Trophoblast cell (in vitro differentiated cells and primary cell): ENCODE measurements around the gene GEMIN5.
A peak's percentile ranks its signal among the peaks of the same experiment; 100 is the strongest.

ENCODE experiments used
- DNase-seq, 2 donors: peaks; one replicate each; pipeline ENCODE4 v3.0.0-alpha.2; 2016
- H2AFZ ChIP-seq: 2 replicates; pipeline ENCODE4 v1.6.1; 2013; ENCODE audit warnings: low read length, moderate library complexity, mild to moderate bottlenecking; ENCODE audit not compliant: insufficient read depth, poor library complexity
- H2AK5ac ChIP-seq: 2 replicates; pipeline ENCODE4 v1.6.1; 2013; ENCODE audit warnings: mild to moderate bottlenecking, low read length
- H2BK120ac ChIP-seq: 2 replicates; pipeline ENCODE4 v1.6.1; 2013; ENCODE audit warnings: low read length, mild to moderate bottlenecking, moderate library complexity; ENCODE audit not compliant: insufficient read depth, poor library complexity
- H2BK12ac ChIP-seq: 2 replicates; pipeline ENCODE4 v1.6.1; 2013; ENCODE audit warnings: mild to moderate bottlenecking, low read length, moderate library complexity
- H2BK5ac ChIP-seq: 2 replicates; pipeline ENCODE4 v1.6.1; 2013; ENCODE audit warnings: low read length, low read depth, moderate library complexity, mild to moderate bottlenecking; ENCODE audit not compliant: poor library complexity
- H3K14ac ChIP-seq: 2 replicates; pipeline ENCODE4 v1.6.1; 2013; ENCODE audit warnings: mild to moderate bottlenecking, low read length
- H3K18ac ChIP-seq: 2 replicates; pipeline ENCODE4 v1.6.1; 2013; ENCODE audit warnings: mild to moderate bottlenecking, low read length
- H3K23ac ChIP-seq: 2 replicates; pipeline ENCODE4 v1.6.1; 2013; ENCODE audit warnings: low read length
- H3K27ac ChIP-seq: 2 replicates; pipeline ENCODE4 v1.5.1; 2013; ENCODE audit warnings: low read depth, mild to moderate bottlenecking, inconsistent platforms, low read length, moderate library complexity
- H3K27me3 ChIP-seq: 2 replicates; pipeline ENCODE4 v1.6.1; 2013; ENCODE audit warnings: inconsistent platforms, mild to moderate bottlenecking, low read length, moderate library complexity; ENCODE audit not compliant: insufficient read depth
- H3K36me3 ChIP-seq, 2 experiments: 1 replicate in 1 of 2; 2 replicates in 1 of 2; pipeline ENCODE4 v1.6.1; 2013; ENCODE audit warnings: low read length in 2 of 2, mild to moderate bottlenecking in 2 of 2, moderate library complexity in 1 of 2; ENCODE audit not compliant: insufficient read depth in 2 of 2, control insufficient read depth in 1 of 2
- H3K4ac ChIP-seq: 2 replicates; pipeline ENCODE4 v1.6.1; 2013; ENCODE audit warnings: low read depth, mild to moderate bottlenecking, low read length, moderate library complexity
- H3K4me1 ChIP-seq, 2 experiments: 1 replicate in 1 of 2; 2 replicates in 1 of 2; pipeline ENCODE4 v1.6.1; 2013; ENCODE audit warnings: low read length in 2 of 2, mild to moderate bottlenecking in 2 of 2, moderate library complexity in 1 of 2; ENCODE audit not compliant: insufficient read depth in 2 of 2, control insufficient read depth in 1 of 2
- H3K4me2 ChIP-seq: 2 replicates; pipeline ENCODE4 v1.6.1; 2013; ENCODE audit warnings: inconsistent platforms, mild to moderate bottlenecking, low read length, moderate library complexity
- H3K4me3 ChIP-seq: 2 replicates; pipeline ENCODE4 v1.5.1; 2013; ENCODE audit warnings: mild to moderate bottlenecking, low read depth, low read length, inconsistent platforms
- H3K79me1 ChIP-seq: one replicate; pipeline ENCODE4 v1.6.1; 2013; ENCODE audit warnings: low read length
- H3K79me2 ChIP-seq: 2 replicates; pipeline ENCODE4 v1.6.1; 2013; ENCODE audit warnings: low read length, mild to moderate bottlenecking; ENCODE audit not compliant: control insufficient read depth, insufficient read depth, poor library complexity
- H3K9ac ChIP-seq: 2 replicates; pipeline ENCODE4 v1.6.1; 2013; ENCODE audit warnings: mild to moderate bottlenecking, low read length
- H3K9me3 ChIP-seq: 2 replicates; pipeline ENCODE4 v1.6.1; 2013; ENCODE audit warnings: low read depth, mild to moderate bottlenecking, control low read depth, inconsistent platforms, low read length; ENCODE audit not compliant: insufficient read depth
- H4K12ac ChIP-seq: 2 replicates; pipeline ENCODE4 v1.6.1; 2013; ENCODE audit warnings: low read depth, mild to moderate bottlenecking, low read length, moderate library complexity
- H4K8ac ChIP-seq: 2 replicates; pipeline ENCODE4 v1.6.1; 2013; ENCODE audit warnings: low read depth, mild to moderate bottlenecking, low read length, moderate library complexity
- H4K91ac ChIP-seq: one replicate; pipeline ENCODE4 v1.6.1; 2013; ENCODE audit warnings: low read depth, mild to moderate bottlenecking, low read length, moderate library complexity
- WGBS: extraction: QIAGEN DNeasy Blood & Tissue Kit; methylation state at CpG from one replicate; pipeline ENCODE4 v1.1.7; 2013; ENCODE audit warnings: missing lambda C conversion rate; ENCODE audit not compliant: insufficient read length, insufficient coverage; ENCODE audit errors: extremely low coverage; 5-methylcytosine and 5-hydroxymethylcytosine counted together

GEMIN5 gene

GRCh38 chr5:154898210-154898609 lies 39.8 kb downstream of the GEMIN5 start:
- no peak overlapping the region for H3K4me3 ChIP-seq
- no peak overlapping the region for H3K27ac ChIP-seq
- H2BK5ac ChIP-seq: no peak overlapping the region
- H3K4me2 ChIP-seq: no peak overlapping the region
- no peaks in the 10 kb centered on the region for H3K79me1 ChIP-seq
- H3K4me1 ChIP-seq: no peaks in the 10 kb centered on the region
- no peak overlapping the region for H3K14ac ChIP-seq
- peaks cover 28 to 37% of the 10 kb centered on the region in 2 experiments for H3K36me3 ChIP-seq
- no peaks in the 10 kb centered on the region for H3K79me2 ChIP-seq
- H3K23ac ChIP-seq: no peak overlapping the region
- no CpG with 5 or more reads among the region's 4 CpGs for WGBS
- no peak for DNase-seq
- no peak overlapping the region for H3K18ac ChIP-seq
- H2AFZ ChIP-seq: no peak overlapping the region
- no peaks in the 10 kb centered on the region for H3K9me3 ChIP-seq
- no peak overlapping the region for H4K91ac ChIP-seq
- no peak overlapping the region for H4K8ac ChIP-seq
- no peak overlapping the region for H2AK5ac ChIP-seq
- no peak overlapping the region for H3K4ac ChIP-seq
- H3K9ac ChIP-seq: no peak overlapping the region
- no peaks in the 10 kb centered on the region for H3K27me3 ChIP-seq
- H2BK12ac ChIP-seq: no peak overlapping the region
- no peak overlapping the region for H2BK120ac ChIP-seq
- H4K12ac ChIP-seq: no peak overlapping the region

DNA sequence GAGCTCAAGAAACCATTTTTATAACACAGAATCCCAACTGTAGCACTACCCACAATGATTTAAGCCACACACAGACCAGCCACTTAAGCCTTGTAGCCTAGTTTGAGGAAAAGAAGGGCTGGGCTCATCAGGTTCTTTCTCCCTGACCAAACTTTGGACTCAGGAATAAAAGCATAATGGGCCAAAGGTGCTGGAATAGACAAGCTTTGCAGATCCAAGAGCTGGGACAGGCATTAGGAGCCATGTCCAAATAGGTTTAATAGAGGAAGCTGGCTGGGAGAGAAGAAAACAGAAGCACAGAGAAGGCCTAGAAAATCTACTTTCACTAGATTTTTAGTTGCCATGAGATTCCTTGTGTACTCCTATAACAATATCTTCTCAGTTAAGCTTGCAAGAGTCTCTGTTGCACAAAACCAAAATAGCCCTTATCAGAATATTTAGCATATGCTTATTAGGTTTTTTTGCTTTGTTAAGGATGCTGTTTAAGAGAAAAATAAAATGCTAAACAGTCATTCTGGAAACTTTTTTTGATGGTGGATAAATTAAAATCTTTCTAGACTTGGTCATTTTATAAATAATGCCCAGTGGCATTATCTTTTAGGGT lies 41.3 kb downstream of the GEMIN5 start:
- Histone ChIP-seq H3K27ac (no peak overlapping the region), H3K79me1 (no peaks in the 10 kb centered on the region), H3K36me3 (peaks cover 28 to 36% of the 10 kb centered on the region in 2 experiments), H3K9me3 (no peaks in the 10 kb centered on the region), H2BK120ac (no peak overlapping the region), H2AK5ac (no peak overlapping the region), H3K4me1 (no peaks in the 10 kb centered on the region), H3K9ac (no peak overlapping the region), H3K4me3 (no peak overlapping the region), H3K4ac (no peak overlapping the region), H3K18ac (no peak overlapping the region), H2BK12ac (no peak overlapping the region), H4K8ac (no peak overlapping the region), H4K91ac (no peak overlapping the region), H3K14ac (no peak overlapping the region), H3K79me2 (no peaks in the 10 kb centered on the region), H2AFZ (no peak overlapping the region), H3K23ac (no peak overlapping the region), H3K27me3 (no peaks in the 10 kb centered on the region), H4K12ac (no peak overlapping the region), H3K4me2 (no peak overlapping the region), H2BK5ac (no peak overlapping the region)
- DNase-seq: no peak

DNA sequence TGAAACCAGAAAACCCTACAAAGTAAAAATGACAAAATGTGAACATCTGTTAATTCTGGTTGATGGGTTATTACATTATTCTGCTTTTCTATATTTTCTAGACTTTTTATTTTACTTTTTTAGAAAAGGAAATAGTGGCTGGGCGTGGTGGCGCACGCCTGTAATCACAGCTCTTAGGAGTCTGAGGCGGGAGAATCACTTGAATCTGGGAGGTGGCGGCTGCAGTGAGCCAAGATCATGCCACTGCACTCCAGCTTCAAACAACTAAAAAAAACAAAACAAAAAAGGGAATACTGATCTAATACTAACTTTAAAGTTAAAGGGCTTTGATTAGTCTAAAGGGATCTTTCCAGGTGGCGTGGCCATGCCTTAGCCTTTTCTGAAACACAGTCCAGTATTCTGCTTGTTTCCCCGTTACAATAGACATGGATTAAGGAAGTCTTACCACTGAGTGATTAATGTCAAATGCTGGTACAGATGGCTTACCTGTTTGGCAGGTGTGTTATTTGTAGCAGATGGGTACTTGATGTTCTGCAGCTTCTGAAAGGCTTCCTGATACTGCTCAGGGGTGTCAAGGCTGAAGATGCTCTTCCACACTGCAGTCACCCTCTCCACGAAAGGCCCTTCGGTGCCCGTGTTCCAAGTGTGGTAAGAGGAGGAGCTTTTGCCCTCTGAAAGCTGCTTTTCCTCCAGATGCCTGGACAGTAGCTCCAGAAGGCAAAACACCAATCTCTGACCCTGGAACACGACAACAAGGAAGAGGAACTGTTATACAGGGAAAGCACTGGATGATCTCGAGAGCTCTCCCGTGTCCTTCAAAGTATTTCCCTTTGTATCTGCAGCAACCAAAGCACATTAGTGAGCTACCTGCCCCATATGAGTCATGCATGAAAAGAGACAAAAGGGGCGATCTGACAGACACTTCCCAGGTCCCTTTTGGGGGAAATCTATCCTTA lies 42.1 kb downstream of the GEMIN5 start:
- no peak overlapping the region for H4K12ac ChIP-seq
- H3K14ac ChIP-seq: no peak overlapping the region
- no peak overlapping the region for H2AFZ ChIP-seq
- H3K79me2 ChIP-seq: no peaks in the 10 kb centered on the region
- H4K91ac ChIP-seq: no peak overlapping the region
- no peaks in the 10 kb centered on the region for H3K9me3 ChIP-seq
- no peaks in the 10 kb centered on the region for H3K27me3 ChIP-seq
- H3K9ac ChIP-seq: no peak overlapping the region
- H3K36me3 ChIP-seq: peaks cover 28 to 40% of the 10 kb centered on the region in 2 experiments
- H3K27ac ChIP-seq: no peak overlapping the region
- H3K18ac ChIP-seq: no peak overlapping the region
- DNase-seq: no peak
- H3K4me3 ChIP-seq: no peak overlapping the region
- no peak overlapping the region for H2AK5ac ChIP-seq
- no peaks in the 10 kb centered on the region for H3K79me1 ChIP-seq
- WGBS: no CpG with 5 or more reads among the region's 14 CpGs
- no peak overlapping the region for H2BK120ac ChIP-seq
- no peaks in the 10 kb centered on the region for H3K4me1 ChIP-seq
- H2BK12ac ChIP-seq: no peak overlapping the region
- no peak overlapping the region for H4K8ac ChIP-seq
- no peak overlapping the region for H3K4ac ChIP-seq
- H2BK5ac ChIP-seq: no peak overlapping the region
- H3K4me2 ChIP-seq: no peak overlapping the region
- no peak overlapping the region for H3K23ac ChIP-seq

- no peak overlapping the region for H3K9ac ChIP-seq
Observed at GRCh38 chr5:154893381-154893780, 44.6 kb downstream of the GEMIN5 start.

More at GRCh38 chr5:154893381-154893780, 44.6 kb downstream of the GEMIN5 start:
- Histone ChIP-seq H3K27ac (no peak overlapping the region), H3K79me2 (no peaks in the 10 kb centered on the region), H3K23ac (no peak overlapping the region), H2BK5ac (no peak overlapping the region), H2BK12ac (no peak overlapping the region), H3K9me3 (no peaks in the 10 kb centered on the region), H2AFZ (no peak overlapping the region), H3K27me3 (no peaks in the 10 kb centered on the region), H4K8ac (no peak overlapping the region), H3K4me3 (no peak overlapping the region), H2BK120ac (no peak overlapping the region), H3K36me3 (peaks cover 31 to 39% of the 10 kb centered on the region in 2 experiments), H3K79me1 (no peaks in the 10 kb centered on the region), H3K14ac (no peak overlapping the region), H3K4me2 (no peak overlapping the region), H2AK5ac (no peak overlapping the region), H3K4me1 (no peaks in the 10 kb centered on the region), H3K4ac (no peak overlapping the region), H3K18ac (no peak overlapping the region), H4K12ac (no peak overlapping the region), H4K91ac (no peak overlapping the region)
- no CpG with 5 or more reads among the region's 5 CpGs for WGBS
- peak; percentile 70 to 84 for DNase-seq
